NCI-H446 treated with DMSO at 0.1 percent for 48 hours (cell line): ENCODE data around the gene RACGAP1.
"Not testable (repeated sequence)": the region's sequence is repeated elsewhere in the genome, so short reads cannot be mapped to it uniquely, and the experiment has no call there.

Source experiments
- DNase-seq: peaks from one replicate; lab custom pipeline; 2025; lab: John Stamatoyannopoulos, UW

RACGAP1 gene

DNA sequence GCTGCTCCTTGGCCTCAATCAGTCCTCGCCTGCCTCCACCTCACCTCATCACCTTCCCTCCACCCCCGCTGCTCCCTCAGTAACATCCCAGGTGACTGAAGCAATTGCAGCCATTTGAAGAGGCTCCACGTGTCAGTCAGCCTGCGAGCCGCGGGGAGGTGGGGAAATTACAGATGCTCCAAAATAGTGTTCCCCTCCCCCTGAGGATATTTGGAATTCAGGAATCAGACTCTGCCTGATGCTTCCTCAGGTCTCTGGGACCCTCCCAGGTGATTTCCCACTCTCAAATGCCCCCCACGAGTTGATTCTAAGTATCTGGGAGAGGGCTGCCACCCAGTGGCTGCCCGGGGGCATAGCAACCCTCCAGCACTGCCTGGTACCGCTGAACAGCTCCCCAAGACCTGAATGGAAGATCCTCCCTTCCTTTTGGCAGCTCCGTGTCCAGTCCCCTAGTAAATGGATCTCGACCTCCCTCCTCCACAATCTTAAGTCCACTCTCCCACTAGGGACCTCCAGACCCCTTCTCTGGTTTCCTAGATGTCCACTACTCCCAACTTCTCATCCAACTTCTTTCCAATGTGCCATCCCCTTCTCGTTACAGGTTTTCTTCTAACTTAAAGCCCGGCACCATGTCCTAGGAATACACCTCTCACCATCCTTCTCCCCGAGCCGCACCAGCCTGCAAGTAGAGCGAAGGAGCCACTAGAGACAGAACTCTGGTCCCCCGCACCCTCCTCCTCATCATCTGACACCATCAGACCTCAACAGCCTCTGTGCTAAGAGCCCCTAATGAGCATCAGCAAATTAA is 30.7 kb upstream of the RACGAP1 start:
- peak; percentile 10 for DNase-seq

DNA sequence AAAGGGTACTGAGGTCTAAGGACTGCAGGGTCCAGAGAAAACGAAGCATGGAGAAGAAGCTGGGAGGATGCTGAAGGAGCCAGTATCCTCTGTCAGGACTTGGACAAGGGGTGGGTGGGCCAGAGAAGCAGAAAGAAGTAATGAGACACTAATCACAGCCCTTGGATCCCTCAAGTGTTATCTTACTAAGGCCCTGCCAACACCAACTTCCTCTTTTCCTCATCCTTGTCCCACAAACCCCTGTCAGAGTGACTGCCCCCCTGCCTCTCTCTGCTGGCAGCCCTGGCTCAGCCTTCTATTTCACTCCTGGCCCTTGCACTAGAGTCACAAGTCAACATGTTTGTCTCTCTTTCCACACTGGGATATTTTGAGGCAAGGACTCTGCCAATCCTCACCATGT is 28.3 kb upstream of the RACGAP1 start:
- DNase-seq, result no peak

DNA sequence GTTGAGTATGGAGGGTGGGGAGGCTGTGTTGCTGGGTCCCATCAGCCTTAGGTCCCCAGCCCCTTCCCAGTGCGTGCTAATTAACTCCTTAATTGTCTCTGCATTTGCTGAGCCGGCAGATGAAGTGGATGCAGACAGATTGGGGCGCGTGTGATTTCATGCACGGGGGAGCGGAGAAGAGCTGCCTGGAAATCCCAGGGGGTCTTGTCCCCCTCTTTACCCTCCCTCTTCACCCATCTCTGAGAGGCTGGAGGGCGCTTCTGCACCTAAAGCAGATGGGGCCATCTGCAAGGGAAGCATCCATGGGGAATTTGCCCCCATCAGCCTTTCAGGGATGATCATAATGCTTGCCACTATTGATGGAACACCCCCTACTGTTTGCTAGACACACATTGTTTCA is 27.7 kb upstream of the RACGAP1 start:
- no peak for DNase-seq

DNA sequence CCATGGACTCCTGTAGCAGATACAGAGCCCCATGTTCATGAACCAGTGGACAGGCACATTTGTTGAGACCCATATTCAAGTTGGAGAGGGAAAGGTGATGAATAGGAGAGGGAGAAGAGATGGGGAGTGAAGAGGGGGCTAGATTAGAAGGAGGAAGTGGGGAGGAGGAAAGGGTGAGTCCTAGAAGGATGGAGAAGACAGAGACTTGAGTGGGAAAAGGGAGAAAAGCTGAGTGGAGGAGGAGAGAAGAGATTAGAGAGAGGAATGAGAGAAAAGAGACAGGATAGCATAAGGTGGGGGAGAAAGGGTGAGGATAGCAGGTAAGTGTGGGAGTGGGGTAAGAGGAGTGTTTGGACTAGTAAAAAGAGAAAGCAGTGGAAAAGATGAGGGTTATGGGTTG is 27.2 kb upstream of the RACGAP1 start:
- no peak for DNase-seq

DNA sequence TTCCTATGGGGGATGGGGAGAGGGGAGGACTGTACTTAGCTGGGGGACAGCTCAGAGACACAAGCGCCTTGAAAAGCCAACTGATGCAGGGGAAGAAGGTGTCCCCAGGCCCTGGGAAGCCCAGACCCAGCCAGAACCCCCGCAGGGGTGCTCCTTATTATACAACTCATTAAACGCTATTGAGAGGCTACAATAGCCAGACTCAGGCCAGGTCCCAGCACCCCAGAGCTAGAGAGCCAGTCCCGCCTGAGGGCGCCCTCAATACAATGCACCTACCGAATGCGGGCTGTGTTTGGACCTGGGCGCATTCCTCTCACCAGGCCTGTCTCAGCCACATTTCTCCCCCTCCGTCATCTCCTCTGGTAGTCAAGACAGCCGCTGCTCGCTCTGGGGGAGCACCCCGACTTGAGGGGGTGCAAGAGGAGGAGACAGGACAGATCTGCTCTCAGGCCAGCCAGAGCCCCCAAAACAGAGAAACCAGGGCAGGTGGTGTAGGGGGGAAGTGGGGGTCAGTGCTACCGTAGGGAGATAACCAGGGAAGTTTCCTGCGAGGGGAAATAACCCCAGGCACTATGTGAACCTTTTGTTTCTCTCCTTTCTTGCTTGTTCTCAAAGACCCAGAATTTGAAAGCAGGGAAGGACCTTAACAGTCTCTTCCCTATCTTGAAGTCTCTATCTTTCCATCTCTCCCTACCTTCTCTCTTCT is 26.0 kb upstream of the RACGAP1 start:
- DNase-seq, result no peak

DNA sequence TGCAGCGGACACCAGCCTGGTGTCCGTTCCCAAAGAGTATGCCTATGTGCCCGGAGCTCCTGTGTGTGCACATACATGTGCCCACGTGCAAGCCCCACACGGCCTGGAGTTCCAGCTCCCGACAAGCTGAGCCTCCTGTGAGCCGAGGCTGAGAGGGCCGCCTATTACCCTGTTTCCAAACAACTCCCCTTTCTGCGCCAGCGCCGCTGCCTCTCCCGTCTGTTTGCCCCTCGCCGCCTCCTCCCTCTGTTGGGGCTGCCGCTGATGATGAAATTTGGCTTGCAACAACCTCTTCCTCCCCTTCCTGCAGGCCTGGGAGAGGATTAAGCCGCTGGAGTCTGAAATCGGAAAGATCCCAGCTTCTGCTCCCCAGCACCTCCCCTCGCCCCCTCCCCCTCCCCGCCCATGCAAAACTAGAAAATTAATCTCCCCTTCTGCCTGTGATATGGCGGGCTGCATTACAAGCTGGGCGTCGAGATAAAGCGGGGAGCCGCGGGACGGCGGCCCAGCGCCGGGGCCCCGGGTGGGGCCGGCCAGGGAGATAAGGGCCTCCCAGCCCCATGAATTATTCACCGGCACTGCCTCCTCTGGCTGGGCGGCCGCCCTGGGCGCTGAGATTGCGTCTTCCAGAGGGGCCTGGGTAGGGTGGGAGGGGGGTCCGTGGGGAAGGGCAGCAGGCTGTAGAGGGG is 25.3 kb upstream of the RACGAP1 start:
- no peak for DNase-seq

DNA sequence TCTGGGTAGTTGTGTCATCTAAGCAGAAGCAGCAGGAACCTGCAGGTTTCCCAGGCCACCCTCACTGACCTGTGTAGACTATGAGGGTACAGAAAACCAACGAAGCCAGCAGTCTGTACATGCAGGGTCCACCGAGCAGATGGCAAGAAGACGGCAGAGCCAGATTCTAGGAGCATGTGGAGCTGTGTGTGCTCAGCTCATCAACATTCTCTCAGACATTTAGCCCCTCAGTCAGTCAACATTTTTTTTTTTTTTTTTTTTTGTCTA is 24.8 kb upstream of the RACGAP1 start:
- DNase-seq, result no peak

DNA sequence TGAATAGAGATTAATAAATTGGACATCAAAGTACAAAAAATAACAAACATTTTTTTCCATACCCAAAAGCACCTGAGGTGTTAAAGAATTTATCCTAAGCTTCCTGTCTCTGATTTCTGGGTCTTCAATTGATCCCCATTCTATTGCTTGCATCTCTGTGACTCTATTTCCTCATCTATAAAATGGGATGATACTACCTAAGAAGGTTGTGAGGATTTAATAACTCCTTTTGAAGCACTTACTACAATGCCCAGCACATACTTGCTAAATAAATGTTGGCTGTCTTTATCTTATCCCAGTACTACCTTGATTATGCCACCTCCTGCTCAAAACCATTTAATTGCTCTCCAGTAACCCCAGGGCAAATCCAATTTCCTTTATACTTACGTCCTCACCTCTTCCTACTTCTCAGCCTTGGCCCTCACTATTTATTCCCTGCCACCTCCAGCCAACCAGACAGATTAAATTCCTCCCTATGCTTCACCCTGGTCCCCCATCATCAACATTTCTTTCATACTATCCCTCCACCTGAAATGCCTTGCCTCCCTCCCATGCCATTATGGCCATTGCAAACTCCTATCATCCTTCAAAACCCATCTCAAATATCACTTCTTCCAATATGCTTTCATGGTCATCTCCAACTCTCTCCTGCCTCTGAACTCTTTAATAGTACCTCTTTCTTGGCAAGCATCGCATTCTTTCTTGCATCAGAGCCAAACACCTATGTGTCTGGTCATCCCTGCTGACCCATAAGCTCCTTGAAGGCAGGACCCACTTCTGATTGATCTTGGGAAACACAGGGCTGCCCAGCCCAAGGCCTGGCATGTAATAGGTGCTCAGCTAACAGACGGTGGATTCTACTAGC is 24.2 kb upstream of the RACGAP1 start:
- no peak for DNase-seq

DNA sequence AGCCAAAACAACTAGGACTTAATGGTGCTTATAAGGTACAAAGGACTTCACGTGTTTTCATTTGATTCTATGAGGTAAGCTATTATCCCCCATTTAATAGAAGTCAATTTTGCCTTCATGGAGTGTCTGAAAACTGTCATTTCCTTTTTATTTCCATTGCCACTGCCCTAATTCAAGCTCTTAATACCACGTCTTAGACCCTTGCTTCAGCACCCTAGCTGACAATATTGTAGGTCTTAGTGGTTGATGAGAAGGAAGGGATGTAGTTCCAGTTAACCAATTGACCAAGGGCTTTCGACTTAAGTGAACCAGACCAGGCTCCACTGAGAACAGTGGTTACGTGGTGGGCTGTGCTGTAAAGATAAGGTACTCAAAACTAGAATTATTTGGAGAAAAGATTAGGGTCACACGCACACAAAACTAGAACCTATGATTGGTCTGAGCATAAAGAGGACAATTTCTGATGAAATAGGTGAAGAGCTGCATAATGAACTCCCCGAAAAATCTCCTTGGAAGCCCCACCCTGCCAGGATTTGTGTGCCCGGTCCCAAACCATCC is 22.5 kb upstream of the RACGAP1 start:
- DNase-seq, result no peak

DNA sequence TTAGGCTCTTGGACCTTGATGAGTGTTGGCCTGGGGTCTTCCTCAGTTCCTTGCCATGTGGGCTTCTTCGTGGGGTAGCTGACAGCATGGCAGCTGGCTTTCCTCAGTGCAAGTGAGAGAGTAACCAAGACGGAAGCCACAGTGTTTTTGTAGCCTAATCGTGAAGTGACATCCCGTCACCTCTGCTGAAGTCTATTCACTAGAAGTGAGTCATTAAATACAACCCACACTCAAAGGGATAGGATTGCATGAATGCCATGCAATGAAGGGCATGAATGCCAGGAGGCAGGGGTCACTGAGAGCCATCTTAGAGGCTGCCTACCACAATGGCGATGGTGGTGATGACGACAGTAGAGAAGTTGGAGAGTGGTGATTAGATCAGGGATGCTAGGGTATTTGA is 18.6 kb upstream of the RACGAP1 start:
- DNase-seq, result no peak

DNA sequence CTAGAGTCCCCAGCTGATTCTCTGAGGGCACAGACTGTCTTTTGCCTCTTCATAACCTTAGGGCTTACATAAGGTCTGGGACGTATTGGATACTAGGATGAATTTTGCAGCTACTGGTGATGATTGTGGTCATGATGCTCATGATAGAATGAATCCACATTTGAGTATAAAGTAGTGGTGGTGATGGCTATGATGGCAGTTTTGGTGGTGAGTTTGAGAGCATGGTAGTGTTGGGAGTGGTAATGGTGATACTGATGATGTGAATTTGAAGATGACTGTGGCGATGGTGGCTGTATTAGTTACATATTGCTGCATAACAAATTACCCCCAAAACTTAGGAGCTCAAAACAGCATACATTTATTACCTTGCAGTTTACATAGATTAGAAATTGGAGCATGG is 18.0 kb upstream of the RACGAP1 start:
- no peak for DNase-seq

DNA sequence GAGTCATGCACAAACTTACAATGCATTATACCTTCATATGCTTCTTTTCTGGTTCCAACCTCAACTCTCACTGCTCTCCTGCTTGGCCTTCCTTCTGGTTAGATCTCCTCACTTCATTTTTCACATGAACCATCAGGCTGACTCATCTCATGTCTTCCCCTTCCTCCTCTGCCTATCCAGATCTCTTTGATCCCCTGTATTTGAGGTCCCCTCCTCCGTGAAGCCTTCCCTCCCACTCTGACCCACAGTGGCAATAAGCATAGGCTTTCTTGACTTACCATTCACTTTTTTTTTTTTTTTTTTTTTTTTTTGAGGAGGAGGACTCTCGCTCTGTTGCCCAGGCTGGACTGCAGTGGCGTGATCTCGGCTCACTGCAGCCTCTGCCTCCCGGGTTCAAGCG is 17.4 kb upstream of the RACGAP1 start:
- DNase-seq, result no peak

DNA sequence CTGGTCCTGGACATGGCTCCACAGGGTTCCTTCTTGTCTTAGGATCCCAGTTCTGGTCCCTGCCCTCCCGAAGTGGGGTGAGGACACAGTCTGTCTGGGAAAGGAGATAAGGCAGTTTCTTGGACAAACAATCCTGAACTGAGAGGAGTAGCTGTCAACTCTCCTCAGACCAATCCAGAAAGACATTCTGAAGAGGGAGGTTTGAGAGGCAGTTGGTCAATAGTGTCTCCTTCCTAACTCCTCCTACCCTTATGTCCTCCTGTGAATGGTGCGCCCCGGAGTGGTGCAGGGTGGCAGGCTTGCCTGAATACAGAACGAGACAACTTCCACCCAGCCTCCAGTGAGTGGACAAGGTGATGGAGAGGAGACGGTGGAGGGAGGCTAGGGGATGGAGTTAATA is 16.7 kb upstream of the RACGAP1 start:
- DNase-seq, result no peak

DNA sequence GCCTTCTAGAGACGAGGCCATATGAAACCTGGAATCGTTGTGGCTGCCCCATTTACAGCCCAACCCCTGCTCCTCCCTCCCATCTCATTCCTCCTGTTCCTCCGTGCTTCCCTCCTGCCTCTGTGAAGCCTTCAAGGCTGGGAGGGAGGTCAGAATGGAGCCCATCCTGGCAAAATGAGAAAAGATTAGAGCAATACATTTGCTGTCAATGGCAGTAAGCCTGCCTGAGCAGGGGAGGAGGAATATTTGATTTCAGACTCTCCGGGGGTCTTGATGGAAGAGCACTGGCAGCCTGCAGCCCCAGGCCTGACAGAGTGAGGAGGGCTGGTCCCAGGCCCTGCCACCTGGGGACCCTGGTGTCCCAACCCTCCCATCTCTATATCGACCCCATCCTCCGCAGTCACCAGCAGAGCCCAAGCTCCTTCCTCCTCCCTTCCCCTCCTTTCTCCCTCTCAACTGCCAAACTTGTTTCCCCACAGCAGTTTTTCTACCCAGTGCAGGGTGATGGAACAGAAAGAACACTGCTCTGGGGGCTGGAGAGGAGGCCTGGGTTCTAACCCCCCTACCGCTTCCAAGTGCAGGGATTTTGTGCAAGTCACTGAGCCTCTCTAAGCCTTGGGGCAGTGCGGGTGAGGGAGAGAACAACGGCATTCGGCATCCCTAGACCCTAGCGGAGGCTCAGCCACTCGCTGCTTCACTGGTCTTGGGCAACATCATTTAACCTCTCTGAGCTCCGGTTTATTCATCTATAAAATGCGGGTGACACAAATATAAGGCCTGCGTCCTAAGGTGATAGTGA is 16.0 kb upstream of the RACGAP1 start:
- DNase-seq, result no peak

DNA sequence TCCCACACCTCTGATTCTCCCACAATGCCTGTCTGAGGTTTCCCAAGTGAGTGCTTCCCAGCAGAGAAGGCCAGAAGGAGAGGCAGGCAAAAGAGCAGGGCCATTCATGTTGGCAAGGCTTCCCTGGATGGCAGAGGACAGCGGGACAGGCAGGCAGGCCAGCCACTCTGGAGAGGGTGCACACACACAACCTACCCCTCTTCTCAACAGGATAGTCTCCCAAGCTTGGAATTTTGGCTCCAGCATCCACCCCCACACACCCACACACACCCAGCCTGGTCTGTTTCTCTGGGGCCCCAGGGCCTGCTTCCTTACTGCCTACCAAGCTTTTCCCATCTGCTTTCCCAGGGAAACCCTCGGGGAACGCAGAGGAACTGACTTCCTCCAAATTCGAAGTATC is 15.4 kb upstream of the RACGAP1 start:
- DNase-seq, result no peak

DNA sequence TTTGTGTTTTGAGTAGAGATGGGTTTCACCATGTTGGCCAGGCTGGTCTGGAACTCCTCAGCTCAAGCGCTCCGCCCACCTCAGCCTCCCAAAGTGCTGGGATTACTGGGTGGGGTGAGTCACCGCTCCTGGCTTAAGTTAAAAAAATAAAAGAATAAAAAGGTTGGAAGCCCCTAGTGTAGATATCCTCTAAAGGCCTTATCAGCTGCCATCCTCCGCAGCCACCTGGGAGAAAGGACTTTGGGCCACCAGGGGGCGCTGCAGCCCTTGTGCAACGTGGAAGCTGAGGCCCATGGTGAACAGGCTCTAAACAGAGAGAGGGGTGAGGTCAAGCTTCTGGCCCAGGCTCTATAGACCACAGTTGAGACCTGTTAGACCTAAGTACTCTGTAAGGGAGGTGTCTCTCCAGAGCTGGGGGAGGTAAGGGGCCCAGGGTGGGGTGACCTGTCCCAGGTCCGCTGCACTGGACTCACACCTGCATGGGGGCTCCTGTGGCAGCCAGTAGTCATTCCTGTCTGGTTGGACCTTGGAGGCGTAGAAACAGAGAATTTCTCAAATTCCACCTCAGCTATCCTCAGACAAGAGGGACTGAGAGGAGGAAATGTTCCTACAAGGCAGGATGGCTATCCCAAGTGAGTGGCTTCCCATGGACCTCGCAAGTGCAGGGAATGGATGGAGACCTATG is 14.0 kb upstream of the RACGAP1 start:
- DNase-seq, result peak; percentile 11

DNA sequence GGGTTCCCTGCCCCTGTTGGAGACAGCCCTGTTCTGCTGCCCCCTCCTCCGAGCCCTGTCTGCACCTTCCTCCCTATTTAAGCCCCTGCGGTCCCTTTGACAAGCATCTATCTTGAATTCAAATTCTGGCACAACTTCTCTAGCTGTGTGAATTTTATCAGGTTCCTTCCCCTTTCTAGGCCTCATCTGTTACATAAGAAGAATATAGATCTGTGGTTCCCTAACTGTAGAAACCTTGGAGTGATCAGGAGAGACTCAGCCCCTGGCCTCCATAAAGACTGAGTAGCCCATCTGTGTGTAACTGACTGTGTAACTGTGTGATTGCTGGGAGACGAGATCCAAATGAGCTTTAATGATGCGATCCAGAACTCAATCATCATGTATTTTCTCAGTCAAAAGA is 13.0 kb upstream of the RACGAP1 start:
- DNase-seq, result no peak

DNA sequence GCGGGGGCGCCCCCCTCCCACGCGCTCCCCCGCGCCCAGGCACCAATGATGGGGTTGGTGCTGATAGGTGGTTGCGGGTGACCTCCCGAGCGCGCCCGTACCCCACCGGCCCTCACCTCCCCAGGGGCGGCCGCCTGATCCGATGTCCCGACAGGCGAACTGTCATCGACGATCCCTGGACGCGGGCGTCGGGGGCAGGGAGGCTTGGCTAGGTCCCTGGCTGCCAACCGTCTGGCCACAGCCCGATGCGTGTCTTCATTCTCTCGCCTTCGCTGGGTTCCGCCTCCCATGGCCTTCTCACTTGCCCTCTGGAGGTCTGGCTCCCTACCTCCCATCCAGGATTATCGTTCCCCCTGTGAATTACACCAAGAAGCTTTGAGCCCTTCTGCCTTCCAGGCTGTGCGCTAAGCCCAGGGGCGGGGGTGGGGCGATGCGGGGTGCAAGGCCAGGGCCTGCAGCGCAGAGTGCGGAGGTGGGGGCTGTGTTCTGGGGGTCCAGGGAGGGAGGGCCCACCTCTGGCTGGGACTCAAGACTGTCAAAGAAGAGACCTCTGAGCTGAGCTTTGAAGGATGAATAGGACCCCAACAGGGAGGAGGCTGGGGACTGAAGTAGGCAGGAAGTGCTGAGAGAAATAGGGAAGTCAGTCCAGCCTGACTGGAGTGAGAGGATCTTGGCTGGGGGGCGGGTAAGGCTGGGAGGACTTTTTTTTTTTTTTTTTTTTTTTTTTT is 7.7 kb upstream of the RACGAP1 start:
- DNase-seq, result no peak

DNA sequence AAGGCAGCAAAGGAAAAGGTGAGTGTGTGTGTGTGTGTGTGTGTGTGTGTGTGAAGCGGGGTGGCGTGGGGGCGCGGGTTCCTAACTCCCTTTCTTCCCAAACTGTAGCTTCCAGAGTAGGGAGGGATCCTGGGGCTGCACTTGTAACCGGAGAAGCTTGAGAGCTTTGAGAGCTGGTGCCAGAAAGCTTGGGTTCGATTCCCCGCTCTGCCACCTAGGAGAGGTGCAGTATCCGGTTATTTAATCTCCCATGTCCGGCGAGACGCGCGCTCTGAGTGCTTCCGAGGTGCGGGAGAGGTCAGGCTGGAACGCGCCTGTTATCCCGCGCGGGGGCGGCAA is 7.2 kb upstream of the RACGAP1 start:
- DNase-seq, result no peak

DNA sequence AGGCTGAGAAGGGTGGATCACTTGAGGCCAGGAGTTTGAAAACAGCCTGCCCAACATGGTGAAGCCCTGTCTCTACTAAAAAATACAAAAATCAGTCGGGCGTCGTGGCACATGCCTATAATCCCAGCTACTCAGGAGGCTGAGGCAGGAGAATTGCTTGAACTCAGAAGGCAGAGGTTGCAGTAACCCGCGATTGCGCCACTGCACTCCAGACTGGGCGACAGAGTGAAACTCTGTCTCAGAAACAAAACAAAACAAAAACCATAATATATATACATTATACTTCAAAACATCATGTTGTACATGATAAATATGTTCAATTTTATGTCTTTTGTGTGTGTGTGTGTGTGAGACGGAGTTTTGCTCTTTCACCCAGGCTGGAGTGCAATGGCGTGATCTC is 5.2 kb upstream of the RACGAP1 start:
- not testable (repeated sequence) for DNase-seq
